GM23338 (cell line): ENCODE measurements around the gene APOL5. TPM values are rescaled to one million over a fixed set of nuclear protein-coding genes. Genes with fewer than 3 reads are reported as not detected.

Source experiments
- ATAC-seq: fragments of 200-7000 bp; cut with Tn5 transposase; 3 replicates; pipeline ENCODE4 v1.9.1; 2020
- DNase-seq: peaks from one replicate; pipeline ENCODE4 v3.0.0-alpha.2; 2015; ENCODE audit warnings: low spot score
- H2AFZ ChIP-seq: fragments of 200-600 bp; sonication (generic); 2 replicates; pipeline ENCODE4 v1.8.0; 2016; ENCODE audit warnings: antibody characterized with exemption, mild to moderate bottlenecking, moderate library complexity
- H3F3A ChIP-seq: fragments of 200-600 bp; sonication (generic); replicated peaks from 2 replicates; pipeline ENCODE4 v1.8.0; 2017; ENCODE audit warnings: antibody characterized with exemption, mixed run types, low read depth
- H3K27ac ChIP-seq: fragments of 200-600 bp; sonication (generic); 2 replicates; pipeline ENCODE4 v1.6.1; 2016; ENCODE audit warnings: low read depth
- H3K27me3 ChIP-seq: fragments of 200-600 bp; sonication (generic); 2 replicates; pipeline ENCODE4 v1.8.0; 2016; ENCODE audit warnings: mild to moderate bottlenecking, mixed run types, moderate library complexity; ENCODE audit not compliant: insufficient read depth
- H3K36me3 ChIP-seq: fragments of 200-600 bp; sonication (generic); 2 replicates; pipeline ENCODE4 v1.8.0; 2016; ENCODE audit warnings: mild to moderate bottlenecking; ENCODE audit not compliant: insufficient read depth
- H3K4me1 ChIP-seq: fragments of 200-600 bp; sonication (generic); 2 replicates; pipeline ENCODE4 v1.8.0; 2016; ENCODE audit warnings: mild to moderate bottlenecking, moderate library complexity; ENCODE audit not compliant: insufficient read depth
- H3K4me2 ChIP-seq: fragments of 200-600 bp; sonication (generic); 2 replicates; pipeline ENCODE4 v1.7.1; 2017; ENCODE audit warnings: mixed run types
- H3K4me3 ChIP-seq: fragments of 200-600 bp; sonication (generic); 2 replicates; pipeline ENCODE4 v1.6.1; 2016; ENCODE audit warnings: mixed run types
- H3K79me2 ChIP-seq: fragments of 200-600 bp; sonication (generic); replicated peaks from 2 replicates; pipeline ENCODE4 v1.8.0; 2017; ENCODE audit warnings: mild to moderate bottlenecking; ENCODE audit not compliant: insufficient read depth
- H3K9me2 ChIP-seq: fragments of 200-600 bp; sonication (generic); 2 replicates; pipeline ENCODE4 v1.8.0; 2017; ENCODE audit not compliant: insufficient read depth
- H4K20me1 ChIP-seq: fragments of 200-600 bp; sonication (generic); replicated peaks from 2 replicates; pipeline ENCODE4 v1.8.0; 2017; ENCODE audit warnings: mild to moderate bottlenecking; ENCODE audit not compliant: insufficient read depth
- H3K27ac Mint-ChIP-seq: 2 replicates; pipeline ENCODE4 v1.8.0; 2020; ENCODE audit warnings: inconsistent platforms, mild to moderate bottlenecking, moderate library complexity, mixed read lengths
- H3K27me3 Mint-ChIP-seq: 3 replicates; pipeline ENCODE4 v1.8.0; 2022; ENCODE audit warnings: low read depth, mild to moderate bottlenecking, moderate library complexity, mixed read lengths, inconsistent platforms; ENCODE audit not compliant: insufficient read depth, poor library complexity
- H3K36me3 Mint-ChIP-seq: 3 replicates; pipeline ENCODE4 v1.8.0; 2021; ENCODE audit warnings: low read depth, mild to moderate bottlenecking, inconsistent platforms, moderate library complexity, mixed read lengths
- H3K4me1 Mint-ChIP-seq: 3 replicates; pipeline ENCODE4 v1.8.0; 2020; ENCODE audit warnings: mild to moderate bottlenecking, inconsistent platforms, mixed read lengths
- H3K4me3 Mint-ChIP-seq: 3 replicates; pipeline ENCODE4 v1.8.0; 2021; ENCODE audit warnings: moderate library complexity, mild to moderate bottlenecking, inconsistent platforms, mixed read lengths
- H3K9me3 Mint-ChIP-seq: 3 replicates; pipeline ENCODE4 v1.8.0; 2020; ENCODE audit warnings: moderate library complexity, mild to moderate bottlenecking, inconsistent platforms, mixed read lengths
- CREB1 ChIP-seq: fragments of 250-450 bp; sonication (Bioruptor Pico); IDR thresholded peaks from 2 replicates; pipeline ENCODE4 v1.5.0; 2020; ENCODE audit warnings: low read depth, mild to moderate bottlenecking, moderate library complexity
- CTCF ChIP-seq, 2 experiments: fragments of 200-600 bp in 1 of 2; sonication (generic) in 1 of 2; conservative IDR thresholded peaks; 2 replicates each; pipeline versions ENCODE4 v1.5.1 to v1.6.1; 2016 to 2017; ENCODE audit warnings: antibody characterized with exemption in 2 of 2, low read depth in 2 of 2, mild to moderate bottlenecking in 2 of 2, moderate library complexity in 1 of 2
- ETS1 ChIP-seq: IDR thresholded peaks from 2 replicates; pipeline ENCODE4 v1.6.1; 2016; ENCODE audit warnings: antibody characterized with exemption
- EZH2 ChIP-seq: fragments of 200-600 bp; sonication (generic); IDR thresholded peaks from one replicate; pipeline ENCODE4 v1.8.0; 2017; ENCODE audit warnings: antibody characterized with exemption, mild to moderate bottlenecking, low read depth; ENCODE audit not compliant: unreplicated experiment
- JUNB ChIP-seq: IDR thresholded peaks from one replicate; pipeline ENCODE4 v1.6.1; 2016; ENCODE audit warnings: antibody characterized with exemption; ENCODE audit not compliant: unreplicated experiment
- POLR2AphosphoS5 ChIP-seq: IDR thresholded peaks from 2 replicates; pipeline ENCODE4 v1.6.1; 2016; ENCODE audit warnings: antibody characterized with exemption, low read depth
- REST ChIP-seq: IDR thresholded peaks from one replicate; pipeline ENCODE4 v1.6.1; 2018; ENCODE audit warnings: antibody characterized with exemption; ENCODE audit not compliant: unreplicated experiment
- STAT1 ChIP-seq: IDR thresholded peaks from one replicate; pipeline ENCODE4 v1.6.1; 2016; ENCODE audit warnings: antibody characterized with exemption; ENCODE audit not compliant: unreplicated experiment
- ZNF114 ChIP-seq: fragments of 250-450 bp; sonication (Bioruptor Pico); IDR thresholded peaks from 2 replicates; pipeline ENCODE4 v1.5.0; 2020; ENCODE audit warnings: mild to moderate bottlenecking, moderate library complexity
- ZNF331 ChIP-seq: fragments of 250-450 bp; sonication (Bioruptor Pico); IDR thresholded peaks from 2 replicates; pipeline ENCODE4 v1.5.0; 2020; ENCODE audit warnings: low read depth, mild to moderate bottlenecking, moderate library complexity
- polyA plus RNA-seq: library from polyadenylated mRNA; unstranded; fragments of >200 nt; fragmentation: Nextera tagmentation; extraction: Ambion mirVana; gene quantifications from 2 replicates; pipeline ENCODE4 v1.2.1, GENCODE V29; 2016
- total RNA-seq: library from RNA; depleted of rRNA; stranded (reverse); fragments of >200 nt; shearing (Covaris generic); gene quantifications from 2 replicates; pipeline ENCODE4 v1.2.3, GENCODE V29; 2014

Gene APOL5
- total and polyA plus RNA-seq, 2 experiments from 2014 or later = not detected

DNA sequence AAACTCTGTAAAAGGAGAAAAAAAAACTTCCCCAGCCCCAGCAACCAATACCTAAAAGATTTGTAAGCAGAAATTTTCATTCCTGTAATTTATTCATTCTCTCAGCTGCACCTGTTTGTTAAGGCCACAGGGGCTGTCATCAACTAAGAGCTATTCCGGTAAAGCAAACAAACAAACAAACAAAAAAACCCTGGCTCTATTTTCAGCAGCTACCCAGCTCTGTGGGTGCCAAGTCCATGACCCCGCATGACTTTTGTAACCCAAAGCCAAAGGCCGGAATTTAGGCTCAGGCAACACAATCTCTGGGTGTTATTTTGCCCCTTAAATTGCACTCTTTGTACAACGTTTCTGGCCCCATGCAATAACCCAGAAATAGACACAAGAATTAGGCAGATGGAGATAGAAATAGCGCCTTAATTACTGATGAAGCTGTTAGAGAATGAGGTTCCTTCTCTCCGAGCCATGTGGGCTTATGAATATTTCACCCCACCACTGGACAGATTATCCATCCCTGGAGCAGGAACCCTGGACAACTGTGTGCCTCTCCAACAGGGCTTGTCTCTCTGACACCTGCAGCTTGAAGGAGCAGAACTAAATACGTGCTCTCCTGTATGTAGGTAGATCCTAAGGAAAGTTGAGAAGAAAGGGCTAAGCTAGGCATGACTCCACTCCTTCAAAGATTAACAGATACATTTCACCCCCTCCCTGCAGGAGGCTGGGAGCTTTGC is 40.0 kb upstream of the APOL5 start:
- H3K4me2 ChIP-seq = no peak overlapping the region
- ATAC-seq = no peak
- DNase-seq = no peak
- H3K9me2 ChIP-seq = peaks cover 17% of the 10 kb centered on the region; the same call in 1 of the 2 replicates
- peaks cover 8% of the 10 kb centered on the region for H3K4me1 Mint-ChIP-seq
- peaks cover 55% of the 10 kb centered on the region for H3K9me3 Mint-ChIP-seq
- H4K20me1 ChIP-seq = no peaks in the 10 kb centered on the region
- H3K4me3 Mint-ChIP-seq = no peak overlapping the region
- no peak overlapping the region for H3K27ac ChIP-seq
- no peaks in the 10 kb centered on the region; the same call in 1 of the 2 replicates for H3K4me1 ChIP-seq
- H3K79me2 ChIP-seq = no peaks in the 10 kb centered on the region
- no peaks in the 10 kb centered on the region for H3K27me3 ChIP-seq
- H2AFZ ChIP-seq = no peak overlapping the region
- peaks cover 40% of the 10 kb centered on the region for H3K36me3 Mint-ChIP-seq
- no peak overlapping the region for H3K4me3 ChIP-seq
- no peak for TF ChIP-seq ZNF331 (CRISPR knock-in tag)
- no peak for TF ChIP-seq CREB1
- no peak for TF ChIP-seq JUNB
- no peak for TF ChIP-seq REST
- TF ChIP-seq POLR2AphosphoS5 = no peak
- H3K36me3 ChIP-seq = peaks cover 6% of the 10 kb centered on the region; the same call in 1 of the 2 replicates
- no peak overlapping the region for H3K27ac Mint-ChIP-seq
- no peaks in the 10 kb centered on the region for H3F3A ChIP-seq
- H3K27me3 Mint-ChIP-seq = peaks cover 2% of the 10 kb centered on the region

GRCh38 chr22:35678836-35679235 is 38.8 kb upstream of the APOL5 start:
- H3K4me3 ChIP-seq = no peak overlapping the region
- no peaks in the 10 kb centered on the region for H4K20me1 ChIP-seq
- no peak overlapping the region for H3K4me2 ChIP-seq
- H3K27ac ChIP-seq = no peak overlapping the region
- DNase-seq (no peak), ATAC-seq (no peak)
- no peaks in the 10 kb centered on the region for H3K27me3 ChIP-seq
- Mint-ChIP-seq H3K9me3 (peaks cover 51% of the 10 kb centered on the region), H3K4me3 (no peak overlapping the region), H3K4me1 (peaks cover 8% of the 10 kb centered on the region), H3K27ac (no peak overlapping the region), H3K27me3 (peaks cover 3% of the 10 kb centered on the region), H3K36me3 (peaks cover 36% of the 10 kb centered on the region)
- H3K9me2 ChIP-seq = peaks cover 6% of the 10 kb centered on the region; the same call in 1 of the 2 replicates
- no peaks in the 10 kb centered on the region; the same call in 1 of the 2 replicates for H3K4me1 ChIP-seq
- H3K79me2 ChIP-seq = no peaks in the 10 kb centered on the region
- H3K36me3 ChIP-seq = peaks cover 6% of the 10 kb centered on the region; the same call in 1 of the 2 replicates
- H2AFZ ChIP-seq = no peak overlapping the region
- H3F3A ChIP-seq = no peaks in the 10 kb centered on the region
- TF ChIP-seq EZH2 = no peak
- no peak for TF ChIP-seq JUNB
- TF ChIP-seq ETS1 = no peak
- no peak for TF ChIP-seq ZNF114 (CRISPR knock-in tag)
- TF ChIP-seq STAT1 = no peak
- no peak for TF ChIP-seq POLR2AphosphoS5
- TF ChIP-seq CTCF (conservative IDR thresholded peaks at IDR 0.05; ENCODE audit: low read depth in 2 of 2) = no peak
